HL-60/S4 (cell line): Measurements from ENCODE around the gene CASZ1.

Source experiments
- in situ Hi-C: fragments of 300-500 bp; cut with MboI; formaldehyde crosslinking; loops from 2 replicates; pipeline ENCODE4 v1.14.3; 2022; ENCODE audit warnings: low sequenced_read_pairs

Gene CASZ1

GRCh38 chr1:10823000-10823401, 26.6 kb upstream of the CASZ1 start:
- in situ Hi-C loops: no loop called here

- in situ Hi-C loops: no loop called here
These were observed 24.9 kb upstream of the CASZ1 start for GRCh38 chr1:10821388-10821787.

DNA sequence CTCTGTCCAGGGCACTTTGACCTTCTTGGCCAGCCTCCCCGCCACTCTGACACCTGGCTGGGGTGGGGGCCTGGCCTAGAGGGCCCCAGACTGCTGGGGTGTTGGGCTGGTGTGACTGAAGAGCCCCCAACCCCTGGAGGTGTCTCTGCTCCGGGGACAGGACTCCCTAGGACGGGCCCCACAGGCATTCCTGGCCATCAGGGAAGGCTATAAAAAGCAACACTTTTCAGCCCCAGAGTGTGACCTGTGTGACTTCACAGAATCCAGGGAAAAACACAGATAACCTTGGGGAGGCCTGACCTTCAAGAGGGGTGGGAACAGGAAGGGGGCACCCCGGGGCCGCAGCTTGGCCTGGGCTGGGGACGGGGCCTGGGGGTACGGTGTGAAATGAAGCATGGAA, 24.0 kb upstream of the CASZ1 start:
- in situ Hi-C loops: no loop called here

- in situ Hi-C loops: no loop called here
These were observed 22.9 kb upstream of the CASZ1 start for GRCh38 chr1:10819198-10819901.

- in situ Hi-C loops: no loop called here
These were observed 22.1 kb upstream of the CASZ1 start for GRCh38 chr1:10818262-10819197.

- in situ Hi-C loops: no loop called here
These were observed 20.4 kb upstream of the CASZ1 start for GRCh38 chr1:10816743-10817369.

DNA sequence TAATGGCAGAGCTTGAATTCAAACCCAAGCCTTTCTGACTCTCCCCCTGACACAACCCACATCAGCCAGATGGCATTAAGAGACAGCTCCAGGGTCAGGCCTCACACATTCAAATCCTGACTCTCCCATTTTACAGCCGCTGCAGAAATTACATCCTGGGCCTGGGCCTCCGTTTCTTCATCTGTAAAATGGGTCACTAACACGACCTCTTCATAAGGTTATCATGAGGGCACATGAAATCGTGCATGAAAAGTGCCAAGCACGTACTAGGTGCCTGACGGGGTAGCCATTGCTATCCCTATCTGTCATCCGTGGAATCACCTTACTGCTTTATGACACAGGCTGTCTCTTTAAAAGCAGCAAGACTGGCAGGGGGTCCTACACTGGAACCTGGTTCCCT, 19.8 kb upstream of the CASZ1 start:
- in situ Hi-C loops: no loop called here

GRCh38 chr1:10815858-10816195, 19.4 kb upstream of the CASZ1 start:
- in situ Hi-C loops: no loop called here

DNA sequence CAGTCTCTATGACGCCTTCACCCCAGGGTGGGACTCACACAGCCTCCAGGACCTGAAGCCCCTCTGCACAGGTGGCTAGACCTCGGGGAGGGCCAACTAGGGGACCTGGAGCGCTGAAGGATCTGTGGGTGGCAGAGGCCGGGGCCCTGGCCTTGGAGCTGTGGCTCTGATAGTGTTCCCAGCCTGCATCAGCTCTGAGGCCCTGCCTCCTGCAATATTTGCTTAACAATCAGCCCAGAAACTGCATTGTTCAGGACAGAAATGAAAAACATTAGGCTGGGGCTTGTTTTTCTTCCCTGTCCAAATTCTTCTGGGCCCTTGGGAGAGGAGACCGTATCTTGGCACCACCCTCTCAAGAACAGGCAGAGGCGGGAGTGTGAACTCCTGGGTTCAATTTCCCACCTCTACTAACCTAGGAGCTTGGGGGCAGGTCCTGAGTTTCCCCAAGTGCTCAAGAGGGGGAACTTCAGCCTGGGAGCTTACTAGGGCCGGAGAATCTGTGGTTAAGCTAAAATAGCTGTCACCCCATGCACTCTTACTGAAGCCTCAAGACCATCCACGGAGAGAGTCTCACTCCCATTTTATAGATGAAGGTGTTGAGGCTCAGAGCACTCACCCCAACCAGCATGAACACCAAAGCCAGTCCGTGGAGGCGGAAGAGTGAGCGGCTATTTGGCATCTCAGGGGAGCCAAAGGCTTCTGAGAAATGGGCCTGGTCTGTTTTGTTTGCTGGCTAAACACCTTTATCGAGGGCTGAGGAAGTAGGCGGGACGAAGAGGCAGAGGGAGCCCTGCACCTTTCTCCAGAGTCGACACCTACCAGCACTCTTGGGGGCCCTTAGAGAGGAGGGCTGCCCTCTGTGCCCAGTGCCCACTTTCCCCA, 18.8 kb upstream of the CASZ1 start:
- in situ Hi-C loops: no loop called here

GRCh38 chr1:10814312-10814711, 17.9 kb upstream of the CASZ1 start:
- in situ Hi-C loops: no loop called here

DNA sequence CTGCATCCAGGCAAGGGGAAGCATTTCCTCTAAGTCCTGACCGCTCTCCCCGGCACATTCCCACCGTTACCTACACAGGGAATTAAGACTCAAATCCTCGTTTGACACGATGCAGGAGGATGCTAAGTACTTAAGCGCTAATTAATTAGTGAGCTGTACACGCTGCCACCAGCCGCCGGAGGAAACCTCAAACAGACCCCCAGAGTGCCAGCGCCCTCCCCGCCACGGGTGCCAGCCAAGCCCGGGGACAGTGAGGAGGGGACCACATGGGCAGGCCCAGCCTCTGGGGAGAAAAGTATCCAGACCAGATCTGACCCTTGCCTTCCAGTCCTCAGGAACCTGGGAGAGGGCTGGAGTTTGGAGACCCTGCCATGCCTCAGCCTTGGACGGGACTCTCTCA, 17.4 kb upstream of the CASZ1 start:
- in situ Hi-C loops: no loop called here

DNA sequence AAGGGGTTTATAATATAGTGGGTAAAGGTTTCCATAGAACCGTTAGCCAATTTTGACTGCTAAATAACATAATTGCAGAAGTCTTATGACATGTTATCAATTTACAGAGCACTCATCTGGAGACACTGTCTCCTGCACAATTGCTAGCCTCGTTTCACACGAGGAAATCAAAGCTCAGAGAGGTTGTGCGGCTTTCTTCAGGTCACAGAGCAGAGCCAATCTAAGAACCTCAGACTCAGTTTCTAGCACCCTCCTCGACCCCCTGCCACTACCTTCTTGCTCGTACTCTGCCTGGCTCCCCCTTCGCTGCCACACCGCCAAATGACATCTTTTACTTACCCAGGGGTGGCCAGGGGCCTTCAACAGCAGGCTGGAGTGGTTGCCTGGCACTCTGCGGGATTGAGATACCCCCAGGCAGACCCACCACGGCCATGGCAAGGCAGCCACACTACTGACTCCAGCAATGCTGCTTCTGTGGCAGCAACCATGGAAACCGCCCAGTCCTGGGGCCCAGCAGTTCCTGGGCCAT, 16.0 kb upstream of the CASZ1 start:
- in situ Hi-C loops: no loop called here

- in situ Hi-C loops: no loop called here
These were observed 12.0 kb upstream of the CASZ1 start for GRCh38 chr1:10808441-10808840.

- in situ Hi-C loops: no loop called here
These were observed 10.5 kb upstream of the CASZ1 start for GRCh38 chr1:10806966-10807365.

GRCh38 chr1:10803971-10804820, 7.8 kb upstream of the CASZ1 start:
- in situ Hi-C loops: no loop called here

GRCh38 chr1:10802944-10803715, 6.7 kb upstream of the CASZ1 start:
- in situ Hi-C loops: no loop called here

DNA sequence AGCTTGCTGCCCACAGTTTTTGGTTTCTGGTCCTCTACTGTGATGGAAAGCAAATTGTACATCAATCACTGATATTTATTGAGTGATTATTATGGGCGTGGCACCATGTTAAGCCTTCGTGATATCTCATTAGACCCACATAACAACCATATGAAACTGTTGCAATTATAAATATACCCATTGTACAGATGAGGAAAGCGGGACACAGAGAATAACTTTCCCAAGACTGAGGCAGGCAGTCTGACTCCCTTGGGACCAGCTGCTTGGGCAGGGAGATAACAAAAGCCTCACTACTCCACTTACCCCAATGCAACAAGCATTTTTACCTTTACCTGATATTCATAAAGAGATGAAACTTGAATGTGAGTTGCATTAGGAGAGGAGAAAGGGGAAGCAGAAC, 4.3 kb upstream of the CASZ1 start:
- in situ Hi-C loops: no loop called here

- in situ Hi-C loops: no loop called here
These were observed 3.3 kb upstream of the CASZ1 start for GRCh38 chr1:10799726-10800125.
